Adrenal gland (tissue), 5 donors: ENCODE measurements around the gene TMEM250.
"Not testable (repeated sequence)": the region's sequence is repeated elsewhere in the genome, so short reads cannot be mapped to it uniquely, and the experiment has no call there.

Source experiments
- CTCF ChIP-seq, 6 experiments: fragments of 450-650 bp in 4 of 6; fragments of 200-600 bp in 2 of 6; sonication (generic) in 1 of 6; IDR thresholded peaks; 1 replicate in 5 of 6; 2 replicates in 1 of 6; pipeline versions ENCODE4 v1.5.1 to v1.8.0; 2016 to 2021; ENCODE audit warnings: antibody characterized with exemption in 6 of 6, mild to moderate bottlenecking in 2 of 6, moderate library complexity in 1 of 6
- POLR2A ChIP-seq, 2 donors: fragments of 450-650 bp; IDR thresholded peaks; one replicate each; pipeline ENCODE4 v1.6.1; 2017; ENCODE audit warnings: antibody characterized with exemption in 2 of 2, mild to moderate bottlenecking in 2 of 2, moderate library complexity in 1 of 2
- donor health status: DM: no; HTN: no; CAD: no.

GRCh38 chr9:136101615-136102074 is 17.0 kb downstream of the TMEM250 start:
- not testable (repeated sequence) for TF ChIP-seq CTCF, POLR2A (IDR thresholded peaks at IDR 0.05)
